NCI-H1436 treated with DMSO at 0.1 percent for 48 hours (cell line): ENCODE data around the gene ACOT11.

ENCODE experiments used
- DNase-seq: peaks from one replicate; lab custom pipeline; 2025; lab: John Stamatoyannopoulos, UW

The ACOT11 gene

DNA sequence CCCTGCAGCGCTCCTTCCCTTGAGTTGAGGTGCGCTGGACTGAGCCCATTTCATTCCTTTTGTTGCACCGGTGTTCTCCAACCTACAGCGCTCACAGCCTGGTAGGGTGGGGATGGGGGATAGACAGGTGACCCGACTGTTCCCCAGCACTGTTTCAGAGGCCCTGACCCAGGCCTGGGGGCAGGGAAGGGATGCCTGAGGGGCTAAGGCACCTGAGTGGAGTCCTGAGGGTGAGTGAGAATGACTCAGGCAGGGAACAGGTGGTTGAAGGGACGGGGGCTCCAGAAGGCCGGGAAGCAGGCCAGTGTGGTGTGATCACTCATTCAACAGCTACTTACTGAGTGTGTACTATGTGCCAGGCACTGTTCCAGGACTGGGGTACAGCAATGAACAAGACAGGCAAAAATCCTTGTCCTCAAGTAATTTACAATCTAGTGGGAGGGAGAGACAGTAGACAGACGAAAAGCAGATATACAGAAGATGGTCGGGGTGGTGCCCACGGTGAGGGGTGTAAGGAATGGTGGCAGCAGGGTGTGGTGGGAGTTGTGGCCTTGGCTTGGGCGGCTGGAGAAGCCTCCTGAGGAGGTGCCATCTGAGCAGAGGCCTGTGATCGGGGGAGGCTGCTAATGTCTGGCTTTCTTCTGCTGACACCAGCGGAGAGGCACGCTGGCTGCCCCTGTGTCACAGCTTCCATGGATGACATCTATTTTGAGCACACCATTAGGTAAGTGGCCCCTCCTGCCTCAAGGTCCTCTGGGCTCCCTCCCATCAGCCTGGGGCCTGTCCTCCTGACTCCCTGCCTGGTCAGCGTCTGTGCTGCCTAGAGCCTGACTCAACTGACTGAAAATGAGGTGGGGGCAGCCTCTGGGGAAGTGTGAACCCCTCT is 37.4 kb downstream of the ACOT11 start:
- no peak for DNase-seq

DNA sequence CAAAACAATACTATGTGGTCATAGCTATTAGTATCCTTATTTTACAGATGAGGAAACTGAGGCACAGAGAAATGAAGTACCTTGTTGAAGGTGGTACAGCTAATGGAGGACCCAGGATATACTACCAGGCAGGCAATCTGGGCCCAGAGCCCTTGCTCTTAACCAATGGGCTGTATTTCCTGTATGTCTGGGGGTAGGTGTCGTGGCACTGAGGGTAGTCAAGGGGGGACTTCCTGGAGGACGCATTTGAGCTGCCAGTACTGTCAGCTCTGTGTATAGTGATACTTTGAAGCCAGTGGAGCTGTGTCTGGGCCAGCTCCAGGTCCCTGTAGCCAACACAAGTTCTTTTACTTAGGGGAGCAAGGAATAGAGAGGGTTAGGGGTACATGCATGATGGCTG is 40.3 kb downstream of the ACOT11 start:
- DNase-seq, result no peak

DNA sequence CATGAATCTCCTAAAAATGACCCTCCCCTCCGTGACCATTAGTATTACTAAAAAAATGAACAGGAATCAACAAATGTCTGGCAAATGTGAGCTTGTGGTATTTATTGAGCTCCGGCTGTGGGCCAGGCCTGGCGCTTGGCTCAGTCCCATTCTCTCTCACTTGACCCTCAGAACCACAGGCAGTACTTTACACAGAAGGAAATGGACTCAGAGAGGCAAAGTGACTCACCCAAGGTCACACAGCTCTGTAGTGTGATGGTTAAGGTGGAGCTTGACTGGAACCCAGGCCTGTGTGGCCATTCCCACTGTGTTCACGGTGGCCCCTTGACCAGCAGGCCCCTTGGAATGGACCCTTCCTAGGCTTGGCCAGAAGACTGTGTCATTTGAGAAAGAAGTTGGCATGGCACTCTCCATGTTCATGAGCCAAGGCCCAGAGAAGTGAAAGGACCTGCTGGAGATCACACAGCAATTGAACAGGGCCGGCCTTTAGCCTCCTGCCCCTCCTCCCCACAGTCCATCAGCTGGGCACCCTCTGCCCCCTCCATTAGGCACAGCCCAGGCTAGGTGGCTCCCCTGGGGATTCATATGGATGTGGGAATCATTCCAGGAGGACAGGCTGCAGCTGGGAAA is 43.2 kb downstream of the ACOT11 start:
- DNase-seq, result no peak

DNA sequence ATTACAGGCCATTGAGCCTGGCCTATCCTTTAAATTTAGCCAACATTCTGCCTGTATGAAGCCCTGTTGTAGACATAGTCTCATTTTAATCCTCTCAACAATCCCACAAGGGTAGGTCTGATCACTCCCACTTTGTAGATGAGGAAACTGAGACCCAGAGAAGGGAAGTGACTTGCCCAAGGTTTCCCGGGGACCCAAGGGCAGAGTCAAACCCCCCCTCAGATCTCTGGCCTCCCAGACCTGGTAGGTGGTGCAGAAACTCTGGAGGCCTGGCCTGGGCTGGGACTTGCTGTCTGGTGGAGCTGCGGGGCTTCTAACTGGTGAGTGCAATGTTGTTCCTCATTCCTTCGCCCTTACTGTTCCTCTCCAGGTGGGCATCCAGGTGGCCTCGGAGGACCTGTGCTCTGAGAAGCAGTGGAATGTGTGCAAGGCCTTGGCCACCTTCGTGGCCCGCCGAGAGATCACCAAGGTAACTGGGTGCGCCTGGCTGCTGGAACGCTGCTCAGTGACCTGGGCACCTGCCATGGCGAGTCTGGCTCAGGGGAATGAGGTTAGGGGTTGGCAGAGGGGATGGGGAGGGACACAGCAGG is 45.6 kb downstream of the ACOT11 start:
- DNase-seq, result no peak

DNA sequence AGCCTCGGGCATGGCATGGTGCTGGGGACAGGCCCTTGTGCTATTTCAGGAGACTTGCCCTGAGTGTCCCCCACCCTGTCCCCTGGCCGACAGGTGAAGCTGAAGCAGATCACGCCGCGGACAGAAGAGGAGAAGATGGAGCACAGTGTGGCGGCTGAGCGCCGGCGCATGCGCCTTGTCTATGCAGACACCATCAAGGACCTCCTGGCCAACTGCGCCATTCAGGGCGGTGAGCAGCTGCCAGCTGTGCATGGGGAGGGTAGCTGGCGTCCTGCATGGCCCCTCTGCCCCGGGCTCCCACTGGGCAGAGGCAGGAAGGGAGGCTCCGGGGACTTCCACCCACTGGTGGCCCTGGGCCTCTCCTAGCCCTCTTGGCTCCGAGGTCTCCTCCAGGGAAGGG is 46.4 kb downstream of the ACOT11 start:
- no peak for DNase-seq

DNA sequence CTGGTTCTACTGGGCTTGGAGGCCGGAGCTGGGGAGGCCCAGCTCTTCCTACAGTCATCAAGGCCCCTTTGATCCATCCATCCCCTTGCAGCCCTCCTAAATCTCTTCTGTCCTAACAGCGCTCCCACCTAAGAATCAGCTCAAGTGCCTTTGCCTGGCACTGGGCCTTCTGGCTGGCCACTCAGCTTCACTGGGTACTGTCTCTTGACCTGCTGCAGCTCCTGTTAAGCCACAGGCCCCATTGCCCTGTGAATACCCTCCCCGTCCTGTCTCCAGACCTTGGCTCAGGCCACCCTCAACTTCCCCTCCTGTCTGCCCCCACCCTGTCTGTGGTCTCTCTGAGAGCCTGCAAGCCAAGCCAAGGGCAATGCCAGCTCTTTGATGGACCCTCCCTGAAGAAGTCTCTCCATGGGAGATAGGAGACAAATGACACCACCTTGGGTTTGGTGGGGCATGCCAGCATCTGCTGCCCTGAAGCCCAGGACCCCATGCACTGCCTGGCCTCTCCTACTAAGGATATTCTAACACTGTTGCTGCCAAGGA is 48.0 kb downstream of the ACOT11 start:
- no peak for DNase-seq

DNA sequence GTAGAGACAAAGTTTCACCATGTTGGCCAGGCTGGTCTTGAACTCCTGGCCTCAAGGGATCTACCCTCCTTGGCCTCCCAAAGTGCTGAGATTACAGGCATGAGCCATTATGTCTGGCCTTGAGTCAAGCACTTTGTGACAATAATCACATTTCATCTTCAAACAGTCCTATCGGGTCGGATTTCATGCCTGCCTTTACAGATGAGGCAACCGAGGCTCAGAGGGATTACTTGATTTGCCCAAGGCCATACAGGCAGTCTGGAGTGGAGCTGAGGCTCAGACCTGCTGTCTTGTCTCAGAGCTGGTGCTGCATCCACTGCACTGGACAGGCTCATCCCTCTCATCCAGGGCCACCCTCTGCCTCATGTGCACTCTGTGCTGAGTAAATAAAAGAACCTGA is 48.7 kb downstream of the ACOT11 start:
- DNase-seq, result no peak

DNA sequence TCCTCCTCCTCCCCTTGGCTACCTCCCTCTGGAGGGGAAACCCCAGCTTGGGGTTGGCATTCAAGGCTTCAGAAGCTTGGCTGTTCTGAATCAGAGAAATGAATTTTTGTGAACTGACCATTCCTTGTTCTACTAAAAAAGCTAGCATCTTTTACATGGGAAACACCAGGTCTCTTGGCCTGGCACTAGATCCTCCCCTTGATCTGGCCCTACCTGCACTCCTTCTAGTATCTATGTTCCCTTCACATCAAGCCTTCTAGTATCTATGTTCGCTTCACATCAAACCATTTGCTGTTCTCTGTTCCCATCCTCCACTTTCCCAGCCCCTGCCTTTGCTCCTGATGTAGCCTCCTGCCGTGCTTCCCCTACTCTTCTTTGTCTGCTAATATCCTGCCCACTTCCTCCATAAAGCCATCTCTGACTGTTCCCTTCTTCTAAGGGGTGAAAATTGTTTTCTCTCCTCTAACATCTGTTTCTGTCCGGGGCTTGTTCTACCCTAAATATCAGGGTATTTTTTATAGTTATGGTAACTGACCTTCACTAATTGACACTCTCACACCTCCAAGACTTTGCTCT is 49.5 kb downstream of the ACOT11 start:
- DNase-seq, result no peak

DNA sequence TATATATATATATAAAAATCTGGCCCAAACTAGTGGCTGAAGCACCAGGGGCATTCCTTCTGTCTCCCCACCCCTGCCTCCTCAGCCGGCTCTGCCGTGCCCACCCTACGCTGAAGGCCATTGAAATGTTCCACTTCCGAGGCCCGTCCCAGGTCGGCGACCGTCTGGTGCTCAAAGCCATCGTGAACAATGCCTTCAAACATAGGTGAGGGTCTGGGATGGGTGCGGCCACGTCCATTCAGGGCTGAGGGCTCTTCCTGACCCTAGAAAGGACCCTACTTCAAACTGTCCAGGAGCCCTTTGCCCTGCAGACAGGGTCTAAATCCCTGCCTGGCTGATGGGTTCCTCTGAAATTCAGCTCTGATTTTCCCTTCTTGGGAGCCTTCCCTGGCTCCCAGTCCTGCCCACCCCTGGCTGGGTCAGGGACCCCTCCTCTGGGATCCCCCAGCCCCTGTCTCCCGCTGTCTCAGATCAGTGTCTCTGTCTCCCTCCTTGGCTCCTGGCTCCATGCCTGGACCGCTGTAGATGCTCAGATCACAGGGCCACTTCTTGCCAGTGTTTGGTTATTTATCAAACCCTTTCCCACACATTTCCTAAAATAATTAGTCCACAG is 51.3 kb downstream of the ACOT11 start:
- no peak for DNase-seq

DNA sequence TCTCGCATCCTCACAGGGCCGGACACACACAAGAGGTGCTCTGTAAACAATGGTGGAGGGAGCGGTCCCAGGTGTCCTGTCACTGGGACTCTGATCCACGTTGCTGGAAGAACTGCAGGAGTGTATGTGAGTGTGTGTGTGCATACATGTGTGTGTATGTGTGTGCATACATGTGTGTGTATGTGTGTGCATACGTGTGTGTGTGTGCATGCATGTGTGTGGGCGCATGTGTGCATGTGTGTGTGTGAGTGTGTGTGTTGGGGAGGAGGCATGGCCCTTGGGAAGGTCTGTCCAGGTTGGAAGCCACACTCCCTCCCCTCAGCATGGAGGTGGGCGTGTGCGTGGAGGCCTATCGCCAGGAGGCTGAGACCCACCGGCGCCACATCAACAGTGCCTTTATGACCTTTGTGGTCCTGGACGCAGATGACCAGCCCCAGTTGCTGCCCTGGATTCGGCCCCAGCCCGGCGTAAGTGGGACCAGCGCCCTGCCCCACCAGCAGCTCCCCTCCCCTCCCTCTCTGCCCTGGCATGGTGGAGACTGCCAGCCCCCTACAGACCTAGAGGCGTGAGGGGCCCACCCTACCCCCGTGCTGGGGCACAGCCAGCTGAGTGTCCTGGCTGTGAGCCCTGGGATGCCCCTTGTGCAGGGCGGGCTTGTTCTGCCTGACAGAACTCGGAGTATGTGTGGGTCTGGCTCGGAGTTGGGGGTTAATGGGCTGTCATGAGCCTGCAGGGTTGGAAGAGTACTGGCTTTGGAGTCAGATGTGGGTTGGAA is 53.1 kb downstream of the ACOT11 start:
- no peak for DNase-seq

DNA sequence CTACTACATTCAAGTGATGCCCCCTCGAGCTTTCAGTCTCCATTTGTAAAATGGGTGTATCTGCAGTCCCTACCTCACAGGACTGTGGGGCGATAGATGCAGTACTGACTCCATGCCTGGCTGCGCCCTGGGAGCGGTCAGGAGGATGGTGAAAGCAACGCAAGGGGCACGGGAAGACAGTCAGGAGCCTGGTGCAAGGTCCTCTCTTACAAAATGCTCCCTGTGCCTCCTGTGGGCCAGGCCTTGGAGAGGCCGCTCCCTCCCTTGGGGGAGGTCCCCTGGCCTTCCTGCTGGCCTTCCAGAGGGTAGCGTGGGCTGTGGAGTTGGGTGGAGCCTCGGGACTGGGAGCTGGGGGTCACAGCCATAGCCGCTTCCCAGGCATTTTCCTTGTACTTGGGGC is 53.7 kb downstream of the ACOT11 start:
- no peak for DNase-seq

DNA sequence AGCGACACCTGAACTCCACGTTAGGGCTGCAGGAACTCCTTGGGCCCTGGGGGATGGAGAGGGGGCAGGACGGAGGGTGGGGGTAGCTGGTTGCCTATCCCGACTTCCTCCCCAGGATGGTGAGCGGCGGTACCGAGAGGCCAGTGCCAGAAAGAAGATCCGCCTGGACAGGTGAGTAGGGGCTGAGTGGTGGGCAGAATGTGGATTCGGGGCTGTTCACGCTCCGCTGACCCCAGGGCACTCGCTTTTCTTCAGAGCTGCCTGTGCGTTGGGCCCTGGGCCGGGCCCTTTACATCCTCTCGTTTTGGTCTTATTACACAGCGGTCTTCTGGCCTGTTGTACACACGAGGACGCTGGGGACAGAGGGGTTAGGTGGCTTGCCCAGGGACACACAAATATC is 54.5 kb downstream of the ACOT11 start:
- no peak for DNase-seq

DNA sequence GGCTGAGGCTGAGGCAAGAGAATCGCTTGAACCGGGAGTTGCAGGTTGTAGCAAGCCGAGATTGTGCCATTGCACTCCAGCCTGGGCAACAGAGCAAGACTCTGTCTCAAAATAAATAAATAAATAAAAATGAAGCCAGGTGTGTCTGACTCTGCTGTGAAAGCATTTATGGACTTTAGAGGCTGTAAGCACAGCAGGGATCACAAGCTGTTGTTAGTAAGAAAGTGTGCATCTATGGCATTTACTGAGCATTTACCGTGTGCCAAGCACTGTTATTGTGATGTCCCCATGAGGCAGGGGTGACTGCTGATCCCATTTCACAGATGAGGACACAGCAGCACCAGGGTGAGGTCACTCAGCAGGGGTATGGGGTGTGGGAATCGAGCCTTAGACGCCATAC is 55.2 kb downstream of the ACOT11 start:
- DNase-seq, result no peak

DNA sequence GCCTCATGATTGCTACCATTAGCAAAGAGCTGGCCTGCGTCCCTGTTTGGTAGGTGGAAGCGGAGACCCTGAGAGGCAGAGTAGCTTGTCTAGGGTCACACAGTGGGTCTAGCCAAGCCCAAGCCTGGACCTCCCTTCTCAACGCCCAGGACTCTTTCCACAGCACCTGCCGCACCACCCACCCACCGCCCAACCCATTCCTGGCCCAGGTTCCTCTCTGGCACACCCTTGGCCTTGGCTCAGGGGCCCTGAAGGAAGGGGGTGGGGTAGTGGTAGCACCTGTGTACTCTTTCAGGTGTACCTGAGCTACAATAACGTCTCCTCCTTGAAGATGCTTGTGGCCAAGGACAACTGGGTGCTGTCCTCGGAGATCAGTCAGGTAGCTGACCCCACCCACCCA is 56.0 kb downstream of the ACOT11 start:
- no peak for DNase-seq

DNA sequence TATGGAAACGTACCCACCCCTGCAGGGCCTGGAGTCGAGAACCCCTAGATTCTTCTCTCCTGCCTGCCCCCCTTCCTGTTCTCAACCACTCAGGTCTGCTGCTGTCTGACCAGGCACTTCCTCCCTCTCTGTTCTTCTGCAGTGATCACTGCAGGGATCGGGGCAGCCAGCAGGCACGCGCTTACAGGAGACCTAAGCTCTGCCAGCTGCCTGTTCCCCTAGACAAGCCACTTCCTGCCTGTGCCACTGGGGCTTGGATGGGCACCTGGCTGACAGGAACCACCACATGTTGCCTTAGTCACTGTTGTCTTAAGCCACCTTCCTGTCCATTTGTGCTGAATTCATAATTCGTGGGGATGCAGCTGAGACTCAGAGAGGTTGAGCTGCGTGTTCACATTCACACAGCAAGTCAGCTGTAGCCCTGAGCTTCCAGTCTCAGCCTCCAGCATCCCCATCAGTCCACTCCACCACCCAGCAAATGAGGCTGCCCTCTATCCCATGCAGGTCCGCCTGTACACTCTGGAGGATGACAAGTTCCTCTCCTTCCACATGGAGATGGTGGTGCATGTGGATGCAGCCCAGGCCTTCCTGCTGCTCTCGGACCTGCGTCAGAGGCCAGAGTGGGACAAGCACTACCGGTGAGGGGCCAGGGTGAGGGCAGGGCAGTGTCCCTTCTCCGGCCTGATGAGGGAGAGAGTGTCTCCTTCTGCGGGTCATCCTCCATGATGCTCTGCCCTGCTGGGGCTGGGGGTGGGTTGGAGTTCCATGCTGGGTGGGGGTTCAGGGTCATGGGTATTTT is 56.7 kb downstream of the ACOT11 start:
- no peak for DNase-seq

DNA sequence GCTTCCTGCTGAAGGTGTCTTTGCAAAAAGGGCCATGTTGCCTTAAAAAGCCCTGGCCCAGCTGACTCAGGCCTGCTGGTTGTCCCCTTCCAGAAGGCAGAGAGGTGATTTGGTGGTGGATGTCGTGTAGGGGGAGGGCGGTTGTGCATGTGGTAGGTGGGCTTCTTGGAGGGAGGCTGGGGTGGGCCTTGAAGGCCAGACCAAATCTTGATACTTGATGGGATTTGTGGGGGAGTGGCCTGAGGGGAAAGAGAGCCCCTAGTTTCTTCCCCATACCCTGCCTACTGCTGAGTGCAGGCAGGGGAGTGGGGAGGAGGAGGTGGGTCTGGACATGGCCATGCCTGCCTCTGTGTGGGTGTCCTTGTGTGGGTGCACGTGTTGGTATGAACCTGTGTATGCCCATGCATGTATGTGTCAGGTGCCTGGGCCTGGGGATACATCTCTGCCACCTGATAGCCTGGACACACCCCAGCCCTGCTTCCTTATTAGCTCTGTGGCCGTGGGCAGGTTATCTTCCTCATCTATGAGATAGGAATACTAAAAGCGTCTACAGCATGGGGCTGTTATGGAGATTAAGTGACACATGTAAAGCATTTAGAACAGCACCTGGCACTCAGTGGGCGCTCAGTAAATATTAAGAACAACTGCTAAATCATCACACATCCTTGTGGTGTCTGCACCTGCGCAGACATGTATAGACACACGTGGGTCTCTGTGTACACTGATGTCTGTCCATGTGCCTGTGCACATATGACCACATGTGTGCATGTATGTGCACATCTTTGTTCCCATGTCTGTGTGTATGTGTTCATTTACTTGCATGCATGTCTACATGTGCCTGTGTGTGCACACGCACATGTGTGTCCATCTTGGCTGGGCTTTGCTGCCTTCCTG is 58.3 kb downstream of the ACOT11 start:
- DNase-seq, result no peak

DNA sequence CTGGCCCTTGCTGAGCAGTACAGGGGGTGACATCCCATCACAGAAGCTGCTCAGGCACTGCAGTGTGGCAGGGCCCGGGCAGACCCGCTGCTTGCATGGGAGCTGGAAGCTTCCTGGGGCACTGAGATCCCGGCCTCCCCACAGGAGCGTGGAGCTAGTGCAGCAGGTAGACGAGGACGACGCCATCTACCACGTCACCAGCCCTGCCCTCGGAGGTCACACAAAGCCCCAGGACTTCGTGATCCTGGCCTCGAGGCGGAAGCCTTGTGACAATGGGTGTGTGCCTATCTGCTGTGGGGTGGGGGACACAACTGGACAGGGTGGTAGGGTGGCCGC is 58.9 kb downstream of the ACOT11 start:
- DNase-seq, result no peak

DNA sequence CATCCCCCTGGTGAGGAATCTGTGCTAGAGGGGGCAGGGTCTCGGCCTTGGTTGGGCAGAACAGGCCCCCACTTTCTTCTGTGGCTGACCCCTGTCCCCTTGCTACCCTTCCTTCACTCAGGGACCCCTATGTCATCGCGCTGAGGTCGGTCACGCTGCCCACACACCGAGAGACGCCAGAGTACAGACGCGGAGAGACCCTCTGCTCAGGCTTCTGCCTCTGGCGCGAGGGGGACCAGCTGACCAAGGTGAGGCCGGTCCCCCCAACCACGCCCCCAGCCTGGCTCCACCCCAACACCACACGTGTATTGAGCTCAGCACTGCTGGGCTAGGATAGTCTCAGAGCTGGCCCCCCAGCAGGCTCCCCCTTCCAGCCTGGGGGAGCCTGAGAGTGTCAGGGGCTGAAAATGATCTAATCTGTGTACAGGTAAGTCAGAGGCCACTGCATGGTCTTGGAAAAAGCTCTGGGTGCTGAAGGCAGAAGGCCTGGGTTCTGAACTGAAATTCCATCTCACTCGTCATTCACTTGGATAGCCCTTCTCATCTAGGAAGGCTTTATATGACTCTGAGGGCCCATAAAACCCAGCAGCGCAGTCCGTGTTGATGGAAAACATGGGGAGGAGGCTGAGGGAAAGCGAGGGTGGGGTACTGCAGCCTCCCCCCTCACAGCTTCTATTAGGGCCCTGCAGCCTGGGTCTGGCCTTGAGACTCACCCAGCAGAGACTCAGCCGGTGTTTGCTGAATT is 60.0 kb downstream of the ACOT11 start:
- no peak for DNase-seq
